Measurements from ENCODE around the gene SYNJ2. TPM values are rescaled to one million over a fixed set of nuclear protein-coding genes. Genes with fewer than 3 reads are reported as not detected.

SYNJ2 gene
- total and polyA plus RNA-seq, 9 donors: 3.6 to 18.7 (median 9.8) TPM

GRCh38 chr6:158026054-158026900, 44.6 kb downstream of the SYNJ2 start:
- peak overlapping the region in 1 of 2 donors; percentile 5 for H3K27ac ChIP-seq
- peak; percentile 83 to 86 (median 85) for DNase-seq
- peaks cover 11% of the 10 kb centered on the region for H3K4me1 ChIP-seq (ENCODE audit: insufficient read depth)
- intact Hi-C loops (cut with DNase I): no loop called here
- TF ChIP-seq POLR2A (IDR thresholded peaks at IDR 0.05): no peak
- TF ChIP-seq, protein P1, sequence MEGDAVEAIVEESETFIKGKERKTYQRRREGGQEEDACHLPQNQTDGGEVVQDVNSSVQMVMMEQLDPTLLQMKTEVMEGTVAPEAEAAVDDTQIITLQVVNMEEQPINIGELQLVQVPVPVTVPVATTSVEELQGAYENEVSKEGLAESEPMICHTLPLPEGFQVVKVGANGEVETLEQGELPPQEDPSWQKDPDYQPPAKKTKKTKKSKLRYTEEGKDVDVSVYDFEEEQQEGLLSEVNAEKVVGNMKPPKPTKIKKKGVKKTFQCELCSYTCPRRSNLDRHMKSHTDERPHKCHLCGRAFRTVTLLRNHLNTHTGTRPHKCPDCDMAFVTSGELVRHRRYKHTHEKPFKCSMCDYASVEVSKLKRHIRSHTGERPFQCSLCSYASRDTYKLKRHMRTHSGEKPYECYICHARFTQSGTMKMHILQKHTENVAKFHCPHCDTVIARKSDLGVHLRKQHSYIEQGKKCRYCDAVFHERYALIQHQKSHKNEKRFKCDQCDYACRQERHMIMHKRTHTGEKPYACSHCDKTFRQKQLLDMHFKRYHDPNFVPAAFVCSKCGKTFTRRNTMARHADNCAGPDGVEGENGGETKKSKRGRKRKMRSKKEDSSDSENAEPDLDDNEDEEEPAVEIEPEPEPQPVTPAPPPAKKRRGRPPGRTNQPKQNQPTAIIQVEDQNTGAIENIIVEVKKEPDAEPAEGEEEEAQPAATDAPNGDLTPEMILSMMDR (IDR thresholded peaks at IDR 0.05): peak in 1 of 3 donors; percentile 55
- TF ChIP-seq EP300 (IDR thresholded peaks at IDR 0.05): no peak
- no peak overlapping the region for H3K4me3 ChIP-seq
- H3K9me3 ChIP-seq: no peaks in the 10 kb centered on the region
- no peaks in the 10 kb centered on the region for H3K27me3 ChIP-seq
- H3K36me3 ChIP-seq: no peaks in the 10 kb centered on the region
- WGBS, 3 donors: 28 to 33% (median 31%) methylated on average over 21 of the region's 21 CpGs

DNA sequence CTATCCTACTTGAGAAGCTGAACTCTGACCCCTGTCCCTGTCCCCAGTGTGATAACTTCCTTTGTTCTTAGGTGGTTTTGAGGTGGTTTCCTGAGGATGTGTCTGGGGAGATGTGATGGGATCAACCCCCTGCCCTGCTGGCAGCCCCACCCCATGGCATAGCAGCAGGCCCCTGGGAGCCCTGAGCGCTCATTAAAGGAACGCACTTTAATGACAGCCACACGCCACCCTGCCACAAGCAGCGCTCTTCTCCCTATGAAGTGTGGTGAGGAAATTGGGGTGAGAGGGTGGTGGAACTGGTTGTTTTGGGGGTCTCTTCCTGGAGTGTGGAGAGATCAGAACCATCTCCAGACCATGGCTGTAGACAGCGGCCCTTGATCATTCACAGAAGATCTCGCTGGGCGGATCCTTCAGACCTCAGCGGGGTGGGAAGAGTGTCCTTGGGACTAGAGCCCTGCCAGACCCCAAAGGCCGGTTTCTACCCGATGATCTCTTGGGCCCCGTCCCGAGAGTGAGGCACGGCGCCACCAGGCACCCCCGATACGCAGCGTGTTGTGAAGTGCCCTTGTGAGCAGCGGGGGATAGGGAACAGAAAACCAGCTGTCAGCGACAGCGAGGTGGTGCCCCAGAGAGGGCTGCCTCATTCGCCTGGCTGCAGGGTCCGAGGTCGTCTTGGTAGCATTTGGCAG, 45.4 kb downstream of the SYNJ2 start:
- Histone ChIP-seq H3K27ac (peak overlapping the region in 1 of 2 donors; percentile 5), H3K9me3 (no peaks in the 10 kb centered on the region), H3K36me3 (no peaks in the 10 kb centered on the region), H3K4me3 (no peak overlapping the region), H3K27me3 (no peaks in the 10 kb centered on the region), H3K4me1 (ENCODE audit: insufficient read depth) (peaks cover 11% of the 10 kb centered on the region)
- intact Hi-C loops (cut with DNase I): no loop called here
- DNase-seq: peak in 1 of 5 donors; percentile 37
- TF ChIP-seq EP300 (IDR thresholded peaks at IDR 0.05) (no peak), POLR2A (IDR thresholded peaks at IDR 0.05) (no peak)
- TF ChIP-seq, protein P1 (IDR thresholded peaks at IDR 0.05): no peak
- WGBS, 3 donors: 92 to 95% (median 95%) methylated on average over 23 of the region's 23 CpGs

- peaks cover 14% of the 10 kb centered on the region for H3K4me1 ChIP-seq (ENCODE audit: insufficient read depth)
- 77 to 81% (median 78%) methylated on average over 22 of the region's 22 CpGs for WGBS, 3 donors
- peak in 1 of 5 donors; percentile 40 for DNase-seq
- H3K27ac ChIP-seq: no peak overlapping the region
- intact Hi-C loops (cut with DNase I): no loop called here
- H3K36me3 ChIP-seq: no peaks in the 10 kb centered on the region
- H3K27me3 ChIP-seq: no peaks in the 10 kb centered on the region
- H3K9me3 ChIP-seq: no peaks in the 10 kb centered on the region
- H3K4me3 ChIP-seq: no peak overlapping the region
- no peak for TF ChIP-seq POLR2A (IDR thresholded peaks at IDR 0.05)
- TF ChIP-seq, protein P1 (IDR thresholded peaks at IDR 0.05): no peak
- no peak for TF ChIP-seq EP300 (IDR thresholded peaks at IDR 0.05)
Observed at GRCh38 chr6:158027590-158028285, 46.1 kb downstream of the SYNJ2 start.

- Histone ChIP-seq H3K36me3 (no peaks in the 10 kb centered on the region), H3K27me3 (no peaks in the 10 kb centered on the region), H3K4me3 (no peak overlapping the region), H3K9me3 (no peaks in the 10 kb centered on the region), H3K27ac (no peak overlapping the region), H3K4me1 (ENCODE audit: insufficient read depth) (peaks cover 14% of the 10 kb centered on the region)
- peak in 1 of 5 donors; percentile 31 for DNase-seq
- 82 to 91% (median 88%) methylated on average over 9 of the region's 9 CpGs for WGBS, 3 donors
- no peak for TF ChIP-seq POLR2A (IDR thresholded peaks at IDR 0.05)
- TF ChIP-seq, protein P1 (IDR thresholded peaks at IDR 0.05): no peak
- intact Hi-C loops (cut with DNase I): no loop called here
Observed at GRCh38 chr6:158028421-158028820, 46.8 kb downstream of the SYNJ2 start.
